HG03342 (cell line): ENCODE measurements around the gene KCNE1.
"Not testable (repeated sequence)": the region's sequence is repeated elsewhere in the genome, so short reads cannot be mapped to it uniquely, and the experiment has no call there.

Experiments
- ATAC-seq: cut with Tn5 transposase; IDR thresholded peaks from one replicate; pipeline ENCODE4 v1.9.1; 2021; ENCODE audit warnings: mild to moderate bottlenecking, moderate library complexity; ENCODE audit not compliant: unreplicated experiment

Gene KCNE1

DNA sequence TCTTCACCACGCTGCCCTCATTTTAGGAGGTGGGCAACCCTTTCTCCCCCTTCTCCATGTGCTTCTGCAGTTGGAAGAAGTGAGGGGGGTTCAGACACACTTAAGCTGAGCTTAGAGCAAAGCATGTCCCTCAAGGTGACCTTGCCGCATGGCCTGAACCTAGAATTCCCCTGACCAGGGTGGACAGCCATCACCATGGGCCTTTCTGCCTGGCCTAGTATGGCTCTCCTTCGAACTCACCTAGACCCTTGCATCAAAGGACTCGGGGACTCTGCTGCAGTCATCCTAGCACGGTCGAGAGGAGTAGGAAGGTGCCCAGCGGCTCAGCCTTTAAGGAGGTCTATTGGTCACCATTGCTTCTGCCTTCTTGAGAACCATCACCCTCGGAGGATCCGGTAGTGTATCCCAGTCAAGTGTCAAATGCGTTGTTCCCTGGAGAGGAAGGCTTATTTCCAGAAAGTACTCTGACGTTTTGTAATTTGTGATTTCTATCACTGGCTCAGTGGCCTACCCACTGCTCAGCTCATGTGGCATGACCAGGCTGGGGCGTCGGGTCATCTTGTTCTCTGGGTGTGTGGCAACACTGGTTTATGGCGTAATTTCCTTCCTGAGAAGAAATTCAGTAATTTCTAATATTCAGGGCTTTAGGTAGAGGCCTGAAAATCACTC lies at the start of gene KCNE1:
Gene KCNE1, minus strand, starts transcription at position 424 of the 669 bp plus-strand sequence. CDS start 62,576 bp downstream, outside the sequence.
- no peak for ATAC-seq

DNA sequence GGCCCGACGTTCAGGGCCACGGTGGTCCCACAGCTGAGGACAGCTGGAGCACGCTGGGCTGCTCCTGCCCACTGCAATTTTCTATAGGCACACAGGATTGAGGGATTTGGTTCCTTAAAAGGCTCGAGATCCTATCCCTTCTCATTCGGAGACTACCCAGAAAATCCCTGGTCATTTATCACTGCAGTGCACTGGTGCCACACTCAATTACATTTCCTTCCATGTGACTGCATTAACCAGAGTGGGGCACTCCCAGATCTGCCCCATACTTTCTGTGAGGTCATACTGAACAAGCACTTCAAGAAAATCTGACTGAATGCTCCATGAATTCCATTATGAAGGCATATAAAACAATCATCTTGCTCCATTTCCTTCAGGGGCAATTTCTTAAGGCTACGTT lies 49.8 kb upstream of the KCNE1 start:
- ATAC-seq = no peak

DNA sequence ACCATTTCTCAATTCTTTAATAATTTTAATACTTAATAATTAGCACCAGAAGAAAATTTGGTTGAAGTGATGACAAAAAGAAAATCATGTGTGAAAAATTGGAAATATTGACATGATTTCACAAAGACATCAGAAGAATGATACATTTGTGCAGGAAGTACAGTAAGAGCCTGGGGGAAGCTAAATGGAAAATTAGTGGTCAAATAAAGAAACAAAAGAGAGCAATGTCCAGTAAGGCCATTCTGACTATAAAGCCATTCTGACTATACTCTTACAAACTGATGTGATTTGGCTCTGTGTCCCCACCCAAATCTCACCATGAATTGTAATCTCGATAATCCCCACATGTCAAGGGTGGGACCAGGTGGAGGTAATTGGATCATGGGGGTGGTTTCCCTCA lies 48.6 kb upstream of the KCNE1 start:
- ATAC-seq = no peak

DNA sequence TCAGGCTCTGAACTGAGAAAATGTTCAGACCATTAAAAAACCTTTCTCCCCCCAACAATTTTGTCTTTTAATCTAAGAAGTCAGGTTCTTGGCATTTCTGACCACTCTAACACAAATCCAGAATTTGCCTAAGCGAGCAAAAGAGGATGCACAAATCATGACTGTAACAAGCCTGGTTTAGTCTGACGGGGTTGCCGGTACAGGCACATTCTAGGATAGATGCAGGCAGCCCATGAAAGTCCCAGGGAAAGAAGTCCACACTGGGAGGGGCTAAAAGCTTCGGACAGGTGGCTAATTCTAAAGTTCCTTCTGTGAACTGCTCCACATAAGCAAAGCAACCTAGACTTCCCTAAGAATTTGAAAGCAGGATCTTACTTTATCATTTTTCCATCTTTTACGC lies 48.0 kb upstream of the KCNE1 start:
- ATAC-seq = no peak

DNA sequence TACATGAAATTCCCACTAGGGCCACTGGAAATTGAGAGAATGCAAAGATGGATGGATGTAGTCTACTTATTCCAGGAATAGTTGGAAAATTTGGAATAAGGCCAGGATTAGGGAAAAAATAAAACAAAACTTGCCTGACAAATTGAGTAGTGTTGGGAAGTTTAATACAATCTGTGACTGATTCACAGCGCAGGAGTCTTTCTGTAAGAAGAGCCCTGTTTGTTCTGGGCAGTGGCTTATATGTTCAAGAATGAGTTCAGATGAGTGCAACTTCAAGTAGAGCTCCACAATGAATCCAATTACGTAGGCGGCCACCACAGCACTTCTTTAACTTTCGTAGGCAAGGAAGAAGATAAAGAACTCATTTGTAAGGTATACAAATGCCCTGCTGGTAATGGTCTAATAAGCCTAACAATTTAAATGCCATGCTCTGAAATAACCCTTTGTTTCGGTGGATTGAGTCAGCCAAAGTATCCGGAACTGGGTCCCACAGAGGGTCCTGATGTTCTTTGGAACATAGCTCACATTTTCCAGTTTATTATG lies 47.1 kb upstream of the KCNE1 start:
- ATAC-seq = no peak

DNA sequence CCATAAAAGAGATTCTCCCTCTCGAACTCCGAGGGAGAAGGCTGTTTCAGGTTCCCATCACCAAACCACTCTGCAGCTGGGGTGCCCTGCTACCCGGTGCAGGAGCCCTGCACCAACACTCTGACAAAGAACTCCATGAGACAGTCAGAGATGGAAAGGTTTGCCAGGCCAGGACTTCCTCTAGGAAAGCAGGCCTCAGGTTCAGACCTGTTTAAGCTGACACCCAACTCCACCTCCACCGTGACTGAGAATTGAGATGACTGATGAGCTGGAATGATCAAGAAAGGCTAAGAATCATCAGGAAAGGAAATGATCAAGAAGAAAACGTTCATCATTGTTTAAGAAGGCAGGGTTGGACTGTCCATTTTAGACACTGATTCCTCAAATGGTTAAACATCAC lies 46.2 kb upstream of the KCNE1 start:
- no peak for ATAC-seq

DNA sequence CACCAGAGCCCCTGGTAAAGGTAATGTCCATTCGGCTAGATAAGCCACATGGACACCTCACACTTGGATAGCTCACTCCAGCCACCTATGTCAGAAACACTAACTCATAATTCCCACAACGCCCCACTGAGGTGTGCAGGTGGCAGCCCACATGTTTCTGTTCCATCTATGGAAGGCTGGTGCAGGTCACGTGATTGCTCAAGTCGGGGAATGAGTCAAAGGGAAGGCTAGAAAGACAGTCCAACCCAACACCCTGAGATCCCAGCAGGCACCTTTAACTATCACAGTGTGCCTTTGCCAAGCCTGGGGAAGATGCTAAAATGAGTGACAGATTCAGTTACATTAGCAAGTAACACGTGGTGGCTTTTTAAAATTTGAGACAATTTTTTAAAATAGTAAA lies 45.3 kb upstream of the KCNE1 start:
- ATAC-seq = no peak

DNA sequence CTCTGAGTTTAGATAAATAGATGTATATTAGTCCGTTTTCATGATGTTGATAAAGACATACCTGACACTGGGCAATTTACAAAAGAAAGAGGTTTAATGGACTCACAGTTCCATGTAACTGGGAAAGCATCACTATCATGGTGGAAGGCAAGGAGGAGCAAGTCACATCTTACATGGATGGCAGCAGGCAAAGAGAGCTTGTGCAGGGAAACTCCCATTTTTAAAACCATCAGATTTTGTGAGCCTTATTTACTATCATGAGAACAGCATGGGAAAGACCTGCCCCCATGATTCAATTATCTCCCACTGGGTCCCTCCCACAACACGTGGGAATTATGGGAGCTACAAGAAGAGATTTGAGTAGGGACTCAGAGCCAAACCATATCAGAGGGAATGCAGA lies 42.7 kb upstream of the KCNE1 start:
- ATAC-seq = not testable (repeated sequence)

DNA sequence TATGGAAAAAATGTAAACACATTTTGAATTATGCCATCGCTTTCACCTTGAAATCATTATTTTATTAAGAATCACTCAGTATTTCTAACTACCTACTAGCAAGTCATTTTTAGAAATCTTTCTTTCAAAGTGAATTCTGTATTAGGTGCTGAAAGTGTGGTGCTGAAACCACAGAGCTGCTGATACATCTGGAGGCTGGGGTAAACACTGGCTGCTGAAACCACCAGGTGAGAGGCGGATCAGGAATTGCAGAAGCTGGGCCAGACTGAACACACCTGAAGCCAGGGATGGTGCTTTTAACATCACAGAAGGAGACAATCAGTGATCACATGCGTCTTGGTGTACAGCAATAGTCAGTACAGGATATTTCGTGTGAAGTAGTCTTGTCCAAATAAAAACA lies 42.2 kb upstream of the KCNE1 start:
- ATAC-seq = no peak

DNA sequence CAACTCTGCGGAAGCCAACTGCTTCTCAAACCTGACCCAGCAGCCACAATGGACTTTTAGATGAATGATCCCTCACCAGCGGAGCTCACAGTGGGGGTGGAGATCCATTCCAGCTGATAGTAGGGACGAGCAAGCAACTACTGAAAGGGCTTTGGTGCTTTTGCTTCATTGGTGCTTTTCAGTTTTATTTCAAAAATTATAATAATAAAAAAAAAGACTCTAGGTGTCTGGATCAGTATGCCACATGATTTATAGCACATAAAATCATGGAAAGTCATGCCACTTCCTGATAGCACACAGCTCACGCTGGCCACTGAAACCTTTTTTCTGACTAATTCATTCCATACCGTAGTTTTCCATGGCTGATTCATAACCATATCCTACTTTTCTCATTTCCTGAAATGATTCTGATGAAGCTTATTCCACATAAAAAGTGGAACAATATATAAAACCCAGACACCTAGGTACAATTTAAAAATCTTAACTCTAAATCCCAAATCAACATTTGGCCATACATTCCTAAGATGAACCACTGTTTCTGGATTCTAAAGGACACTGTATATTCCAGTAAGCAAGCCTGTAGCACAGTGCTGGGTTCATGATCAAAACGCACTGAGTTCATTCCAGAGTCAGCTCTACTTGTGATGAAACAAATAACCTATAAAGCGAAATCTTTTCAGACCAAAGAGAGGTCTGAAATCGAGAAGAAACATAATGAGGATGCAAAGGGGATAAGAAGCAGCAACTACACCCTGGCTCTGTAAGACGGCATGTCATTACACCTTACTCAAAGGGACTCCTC lies 41.3 kb upstream of the KCNE1 start:
- no peak for ATAC-seq

DNA sequence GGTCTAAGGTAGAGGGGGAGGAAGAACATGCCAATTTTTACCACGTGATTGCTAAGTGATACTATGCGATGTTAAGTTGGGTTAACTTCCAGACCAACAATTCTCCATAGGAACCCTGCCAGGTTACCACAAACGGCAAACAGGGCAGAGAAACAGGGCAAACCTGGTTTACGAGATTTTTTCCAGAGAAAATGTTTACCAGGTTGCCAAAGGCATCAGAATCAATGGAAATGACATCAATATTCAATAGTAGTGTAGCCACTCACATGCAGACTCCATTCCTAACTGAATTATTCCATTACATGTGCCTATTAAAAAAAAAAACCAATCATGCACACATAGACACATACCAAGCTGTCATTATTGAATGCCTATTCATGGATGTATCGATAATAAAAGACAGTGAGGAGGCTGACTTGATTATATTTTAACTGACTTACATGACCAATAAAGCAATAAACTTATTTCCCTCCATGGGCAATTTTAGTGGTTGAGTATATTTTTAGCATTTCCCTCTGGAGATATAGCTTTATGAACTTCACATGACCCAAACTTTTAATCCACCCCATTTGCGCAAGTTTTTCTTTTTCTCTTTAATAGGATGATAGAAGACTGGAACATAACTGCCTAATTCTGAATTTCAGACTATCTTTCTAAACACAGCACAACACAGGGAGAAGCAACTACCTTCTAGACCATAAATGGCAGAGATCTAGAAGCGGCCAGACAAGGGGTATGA lies 40.5 kb upstream of the KCNE1 start:
- no peak for ATAC-seq

DNA sequence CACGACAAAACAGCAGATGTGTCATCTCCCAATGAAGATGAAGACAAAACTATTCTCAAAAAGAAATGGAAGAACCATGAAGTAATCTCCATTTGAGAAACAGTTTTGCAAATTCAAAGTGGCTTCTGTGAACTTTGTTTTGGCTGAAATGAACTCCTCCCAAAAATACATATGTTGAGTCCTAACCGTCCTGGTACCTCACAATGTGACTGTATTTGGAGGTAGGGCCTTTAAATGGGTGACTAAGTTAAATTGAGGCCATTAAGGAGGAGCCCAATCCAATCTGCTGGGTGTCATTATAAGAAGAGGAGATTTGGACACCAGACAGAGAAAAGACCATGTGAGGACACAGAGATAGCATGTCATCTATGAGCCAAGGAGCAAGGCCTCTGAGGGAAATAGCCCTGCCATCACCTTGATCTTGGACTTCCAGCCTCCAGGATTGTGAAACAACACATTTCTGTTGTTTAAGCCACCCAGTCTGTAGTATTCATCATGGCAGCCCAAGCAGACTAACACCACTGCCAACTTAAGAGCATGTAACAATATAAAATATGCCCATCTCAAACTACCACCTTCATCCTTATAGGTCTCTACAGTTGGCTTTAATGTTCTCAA lies 38.3 kb upstream of the KCNE1 start:
- ATAC-seq = no peak

DNA sequence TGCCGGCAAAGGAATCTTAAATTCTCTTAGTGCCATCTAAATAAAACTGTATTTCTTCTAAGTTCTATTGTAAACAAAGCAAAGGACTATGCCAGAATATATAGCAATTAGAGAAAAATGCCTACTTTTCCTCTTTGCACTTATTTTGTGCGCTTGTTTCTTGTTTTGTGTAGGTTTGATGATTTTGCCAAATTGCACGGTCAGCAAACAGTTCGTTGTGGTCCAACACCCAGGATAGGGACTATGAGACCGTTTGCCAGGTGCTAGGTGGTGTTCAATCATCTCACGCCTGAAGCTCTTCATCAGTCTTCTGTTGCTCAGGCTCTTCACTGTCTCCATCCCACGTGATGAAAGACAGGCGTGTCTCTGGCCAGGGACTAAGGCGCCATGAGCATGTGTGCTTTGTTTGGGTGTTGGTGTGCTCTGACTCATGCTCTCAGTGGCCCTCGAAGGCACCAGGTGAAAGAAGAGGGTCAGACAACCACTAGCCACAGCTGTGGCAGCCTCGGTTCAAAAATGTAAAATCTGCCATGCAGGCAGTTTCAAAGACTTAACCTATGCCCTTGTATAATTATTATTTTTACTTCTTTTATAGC lies 36.9 kb upstream of the KCNE1 start:
- no peak for ATAC-seq

DNA sequence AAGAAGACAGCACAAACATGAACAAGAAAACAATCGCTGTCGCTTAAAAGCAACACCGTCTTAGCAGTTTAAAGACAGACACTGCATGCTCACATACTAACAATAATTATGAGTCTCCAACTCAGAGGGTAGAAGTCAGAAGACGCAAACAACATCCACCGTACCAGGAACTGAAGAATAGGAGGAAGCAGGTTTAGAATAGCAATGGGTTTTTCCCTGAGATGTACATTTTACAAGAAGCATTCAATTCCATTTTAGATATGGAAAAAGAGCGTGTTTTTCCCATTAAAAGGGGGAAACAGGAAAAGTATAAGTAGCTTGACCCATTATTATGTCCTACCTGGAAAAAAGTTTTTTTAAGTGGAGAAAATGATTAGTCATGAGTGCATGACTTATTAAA lies 34.5 kb upstream of the KCNE1 start:
- no peak for ATAC-seq

DNA sequence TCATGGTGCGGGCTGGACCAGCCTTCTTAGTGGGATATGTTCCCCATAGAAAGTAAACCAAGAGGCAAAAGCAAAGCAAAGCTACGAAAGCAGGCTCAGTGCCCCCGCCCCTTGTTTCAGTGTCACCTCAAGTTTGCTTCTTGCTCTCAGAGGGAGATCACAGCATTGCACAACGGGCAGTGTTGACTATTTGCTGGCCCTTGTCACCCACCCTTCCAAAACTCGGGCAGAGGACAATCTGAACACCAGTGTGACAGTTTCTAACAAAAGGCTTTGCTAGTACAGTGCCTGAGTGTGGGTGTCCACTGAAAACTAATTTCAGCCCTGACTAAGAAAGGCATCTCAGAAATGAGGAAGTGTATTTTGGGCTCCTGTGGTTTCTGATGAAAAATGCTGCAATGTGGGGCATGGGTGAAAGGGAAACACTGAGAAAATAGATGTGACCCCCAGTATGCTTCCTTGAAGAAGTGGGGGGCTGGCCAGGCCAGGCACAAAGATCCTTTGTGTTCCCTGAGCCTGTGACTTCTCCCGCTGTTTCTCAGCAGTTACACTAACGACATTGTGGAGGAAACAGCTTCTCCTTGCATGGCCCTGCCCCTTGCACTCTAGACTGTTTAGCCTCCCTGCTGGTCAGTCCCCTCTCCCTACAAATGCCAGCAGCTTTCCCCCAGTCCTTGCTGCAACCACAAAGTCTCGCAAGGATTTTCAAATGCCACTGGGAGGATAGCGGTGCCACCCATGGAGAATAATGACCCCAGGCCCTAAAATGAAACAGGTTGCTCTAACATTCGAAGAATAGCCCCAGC lies 33.3 kb upstream of the KCNE1 start:
- peak; percentile 78 for ATAC-seq

DNA sequence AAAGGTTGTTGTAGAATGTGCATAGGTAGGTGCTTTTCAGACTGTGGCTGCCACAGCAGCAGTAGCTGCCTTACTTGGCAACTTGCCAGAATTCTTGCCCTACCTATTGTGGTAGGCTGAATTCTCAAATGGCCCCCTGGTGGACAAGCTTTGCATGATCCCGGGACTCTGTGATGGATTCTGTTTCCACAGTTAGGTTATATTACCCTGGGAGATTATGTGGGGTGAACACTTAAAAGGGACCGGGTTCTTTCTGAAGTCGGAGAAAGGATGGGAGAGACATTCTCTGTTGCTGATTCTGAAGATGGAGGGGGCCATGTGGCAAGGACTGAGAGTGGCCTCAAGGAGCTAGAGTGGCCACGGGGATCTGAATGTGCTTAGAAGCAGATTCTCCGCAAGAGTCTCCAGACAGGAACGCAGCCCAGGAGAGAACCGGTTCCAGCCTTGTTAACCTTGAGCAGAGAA lies 32.1 kb upstream of the KCNE1 start:
- ATAC-seq = no peak

DNA sequence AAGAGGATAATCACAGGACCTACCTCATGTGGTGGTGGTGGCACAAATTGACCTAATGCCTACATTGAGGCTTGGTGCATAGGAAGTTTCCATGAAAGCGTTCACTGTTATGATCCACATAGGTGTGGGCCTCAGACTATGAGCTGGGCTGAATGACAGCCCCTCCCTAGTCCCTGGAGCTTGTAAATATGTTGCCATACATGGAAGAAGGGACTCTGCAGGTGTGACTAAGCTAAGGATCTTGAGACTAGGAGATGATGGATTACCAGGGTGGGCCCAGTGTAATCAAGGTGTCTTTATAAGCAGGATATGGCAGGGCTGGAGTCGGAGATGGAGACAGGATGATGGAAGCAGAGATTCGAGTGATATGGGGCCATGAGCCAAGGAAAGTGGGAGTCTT lies 31.0 kb upstream of the KCNE1 start:
- no peak for ATAC-seq

DNA sequence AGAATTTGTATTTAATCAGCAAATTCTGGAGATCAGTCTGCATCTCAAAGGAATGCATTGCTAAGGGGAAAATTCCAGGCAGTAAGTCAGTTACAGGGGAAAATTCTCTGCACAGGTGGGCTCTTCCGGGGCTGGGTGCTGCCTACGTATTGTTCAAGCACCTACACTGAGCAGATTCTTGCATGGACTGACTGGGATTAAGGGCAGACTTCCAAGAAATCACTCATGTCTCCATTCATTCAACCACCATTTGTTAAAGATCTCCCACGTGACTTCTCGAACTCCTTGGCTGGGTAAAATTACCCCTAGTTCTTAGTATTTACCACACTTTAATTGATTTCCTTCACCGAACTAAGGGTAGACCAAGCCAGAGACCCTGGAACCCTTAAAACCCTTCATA lies 28.2 kb upstream of the KCNE1 start:
- no peak for ATAC-seq

DNA sequence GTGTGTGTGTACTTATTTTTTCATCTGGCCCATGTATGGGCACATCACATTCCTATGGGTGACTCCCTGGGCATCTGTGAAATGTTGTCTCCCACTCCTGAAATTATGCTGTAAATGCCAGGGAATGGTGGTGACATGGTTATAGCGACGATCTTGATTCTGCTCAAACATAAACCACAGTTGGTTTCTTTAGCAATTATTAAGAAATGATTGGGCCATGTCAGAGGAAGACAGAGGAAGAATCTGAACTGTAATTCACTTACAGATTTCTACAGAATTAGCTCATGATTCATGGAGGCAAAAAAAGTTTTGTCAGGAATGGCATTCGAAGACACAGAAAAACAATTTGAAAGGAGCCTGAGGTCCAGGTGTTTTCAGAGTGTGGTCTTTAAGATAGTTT lies 25.8 kb upstream of the KCNE1 start:
- no peak for ATAC-seq

DNA sequence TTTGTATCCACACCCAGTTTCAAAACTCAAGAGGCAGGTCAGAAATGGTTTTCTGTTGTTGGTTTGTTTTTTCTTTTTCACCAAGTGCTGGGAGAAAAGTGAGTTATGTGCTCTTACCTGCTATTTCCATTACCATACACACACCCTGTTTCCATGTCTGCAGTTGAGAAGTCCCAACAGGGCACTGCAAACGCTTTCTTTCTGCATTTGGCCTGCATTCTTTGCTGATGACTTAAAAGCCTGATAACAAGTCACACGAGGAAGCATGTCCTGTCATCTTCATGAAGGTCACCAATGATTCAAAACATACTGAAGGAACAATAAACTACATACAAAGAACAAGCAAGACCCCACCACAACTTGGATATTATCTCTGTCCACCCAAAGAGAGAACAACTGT lies 24.8 kb upstream of the KCNE1 start:
- ATAC-seq = no peak
